Mesodermal cell (in vitro differentiated cells): Measurements from ENCODE around the gene SLC16A12.
"Not testable (repeated sequence)": the region's sequence is repeated elsewhere in the genome, so short reads cannot be mapped to it uniquely, and the experiment has no call there.

Source experiments
- H3K27ac ChIP-seq: 2 replicates; pipeline ENCODE4 v1.7.0; 2013; ENCODE audit warnings: mild to moderate bottlenecking, low read depth, low read length, moderate library complexity; ENCODE audit not compliant: severe bottlenecking
- H3K36me3 ChIP-seq: 2 replicates; pipeline ENCODE4 v1.7.1; 2013; ENCODE audit warnings: mild to moderate bottlenecking, low read length, moderate library complexity; ENCODE audit not compliant: control insufficient read depth, insufficient read depth
- H3K4me1 ChIP-seq: one replicate; pipeline ENCODE4 v1.7.1; 2013; ENCODE audit warnings: mild to moderate bottlenecking, low read length; ENCODE audit not compliant: insufficient read depth, control insufficient read depth, poor library complexity, severe bottlenecking
- H3K4me3 ChIP-seq: 2 replicates; pipeline ENCODE4 v1.7.0; 2013; ENCODE audit warnings: low read length, control low read depth, mild to moderate bottlenecking; ENCODE audit not compliant: insufficient read depth, poor library complexity, severe bottlenecking; ENCODE audit errors: extremely low read depth
- H3K9me3 ChIP-seq: 2 replicates; pipeline ENCODE4 v1.7.1; 2013; ENCODE audit warnings: mild to moderate bottlenecking, low read length, moderate library complexity; ENCODE audit not compliant: control insufficient read depth
- WGBS, 2 experiments: methylation state at CpG; one replicate each; pipeline ENCODE4 v1.1.5; 2013; ENCODE audit warnings: missing lambda C conversion rate in 2 of 2; ENCODE audit not compliant: insufficient coverage in 2 of 2; 5-methylcytosine and 5-hydroxymethylcytosine counted together

The SLC16A12 gene

GRCh38 chr10:89450901-89451300 is 84.5 kb downstream of the SLC16A12 start:
- 80 to 100% methylated on average over 1 of the region's 2 CpGs for WGBS, 2 experiments
- Histone ChIP-seq H3K4me1 (no peaks in the 10 kb centered on the region), H3K9me3 (no peaks in the 10 kb centered on the region), H3K27ac (no peak overlapping the region), H3K36me3 (no peaks in the 10 kb centered on the region), H3K4me3 (no peak overlapping the region)

GRCh38 chr10:89444819-89445218 is 90.6 kb downstream of the SLC16A12 start:
- H3K4me1 ChIP-seq, H3K36me3 ChIP-seq, H3K9me3 ChIP-seq, H3K4me3 ChIP-seq, H3K27ac ChIP-seq: not testable (repeated sequence)
- 95 to 96% methylated on average over 6 to 7 of the region's 7 CpGs for WGBS, 2 experiments

GRCh38 chr10:89442289-89442688 is 93.1 kb downstream of the SLC16A12 start:
- Histone ChIP-seq H3K27ac (no peak overlapping the region), H3K4me3 (no peak overlapping the region), H3K4me1 (no peaks in the 10 kb centered on the region), H3K9me3 (no peaks in the 10 kb centered on the region), H3K36me3 (no peaks in the 10 kb centered on the region)
- no CpG with 5 or more reads among the region's 1 CpG for WGBS, 2 experiments

- no peaks in the 10 kb centered on the region for H3K9me3 ChIP-seq
- H3K27ac ChIP-seq, result no peak overlapping the region
- no peaks in the 10 kb centered on the region for H3K4me1 ChIP-seq
- H3K36me3 ChIP-seq, result no peaks in the 10 kb centered on the region
- H3K4me3 ChIP-seq, result no peak overlapping the region
- 90 to 100% methylated on average over 2 to 4 of the region's 4 CpGs for WGBS, 2 experiments
Observed at GRCh38 chr10:89440226-89441009, 95.0 kb downstream of the SLC16A12 start.

- 90 to 100% methylated on average over 2 to 3 of the region's 4 CpGs for WGBS, 2 experiments
- Histone ChIP-seq H3K9me3 (no peaks in the 10 kb centered on the region), H3K27ac (no peak overlapping the region), H3K36me3 (no peaks in the 10 kb centered on the region), H3K4me3 (no peak overlapping the region), H3K4me1 (no peaks in the 10 kb centered on the region)
Observed at GRCh38 chr10:89438525-89438924, 96.9 kb downstream of the SLC16A12 start.

- no peak overlapping the region for H3K27ac ChIP-seq
- H3K36me3 ChIP-seq, result no peaks in the 10 kb centered on the region
- no peak overlapping the region for H3K4me3 ChIP-seq
- H3K4me1 ChIP-seq, result no peaks in the 10 kb centered on the region
- H3K9me3 ChIP-seq, result no peaks in the 10 kb centered on the region
- WGBS, 2 experiments, result 95 to 100% methylated on average over 1 to 3 of the region's 3 CpGs
Observed at GRCh38 chr10:89431977-89432376, 103.4 kb downstream of the SLC16A12 start.

GRCh38 chr10:89428877-89429276 is 106.5 kb downstream of the SLC16A12 start:
- Histone ChIP-seq H3K4me3 (no peak overlapping the region), H3K27ac (no peak overlapping the region), H3K4me1 (no peaks in the 10 kb centered on the region), H3K36me3 (no peaks in the 10 kb centered on the region), H3K9me3 (no peaks in the 10 kb centered on the region)
- WGBS, 2 experiments, result no CpG with 5 or more reads among the region's 1 CpG

- no peaks in the 10 kb centered on the region for H3K4me1 ChIP-seq
- no peaks in the 10 kb centered on the region for H3K9me3 ChIP-seq
- H3K27ac ChIP-seq, result no peak overlapping the region
- 68 to 80% methylated on average over 2 to 3 of the region's 4 CpGs for WGBS, 2 experiments
- H3K4me3 ChIP-seq, result no peak overlapping the region
- no peaks in the 10 kb centered on the region for H3K36me3 ChIP-seq
Observed at GRCh38 chr10:89427629-89428028, 107.8 kb downstream of the SLC16A12 start.

GRCh38 chr10:89426230-89426868 is 109.0 kb downstream of the SLC16A12 start:
- Histone ChIP-seq H3K4me3 (no peak overlapping the region), H3K27ac (no peak overlapping the region), H3K9me3 (no peaks in the 10 kb centered on the region), H3K4me1 (no peaks in the 10 kb centered on the region), H3K36me3 (no peaks in the 10 kb centered on the region)
- WGBS, 2 experiments, result 66 to 84% methylated on average over 3 to 4 of the region's 5 CpGs

- H3K9me3 ChIP-seq, result no peaks in the 10 kb centered on the region
- no peaks in the 10 kb centered on the region for H3K36me3 ChIP-seq
- 78 to 100% methylated on average over 3 of the region's 5 CpGs for WGBS, 2 experiments
- H3K4me3 ChIP-seq, result no peak overlapping the region
- H3K4me1 ChIP-seq, result no peaks in the 10 kb centered on the region
- no peak overlapping the region for H3K27ac ChIP-seq
Observed at GRCh38 chr10:89425000-89425399, 110.4 kb downstream of the SLC16A12 start.

- H3K4me1 ChIP-seq, result no peaks in the 10 kb centered on the region
- no peak overlapping the region for H3K4me3 ChIP-seq
- peaks cover 7% of the 10 kb centered on the region for H3K36me3 ChIP-seq
- no peaks in the 10 kb centered on the region for H3K9me3 ChIP-seq
- WGBS, 2 experiments, result 88 to 100% methylated on average over 2 of the region's 2 CpGs
- no peak overlapping the region for H3K27ac ChIP-seq
Observed at GRCh38 chr10:89421018-89421476, 114.3 kb downstream of the SLC16A12 start.
